GM21576 (cell line): ENCODE data around the gene CNN3.

ENCODE experiments used
- ATAC-seq: cut with Tn5 transposase; IDR thresholded peaks from one replicate; pipeline ENCODE4 v1.9.1; 2021; ENCODE audit warnings: mild to moderate bottlenecking, moderate library complexity; ENCODE audit not compliant: unreplicated experiment

CNN3 gene

DNA sequence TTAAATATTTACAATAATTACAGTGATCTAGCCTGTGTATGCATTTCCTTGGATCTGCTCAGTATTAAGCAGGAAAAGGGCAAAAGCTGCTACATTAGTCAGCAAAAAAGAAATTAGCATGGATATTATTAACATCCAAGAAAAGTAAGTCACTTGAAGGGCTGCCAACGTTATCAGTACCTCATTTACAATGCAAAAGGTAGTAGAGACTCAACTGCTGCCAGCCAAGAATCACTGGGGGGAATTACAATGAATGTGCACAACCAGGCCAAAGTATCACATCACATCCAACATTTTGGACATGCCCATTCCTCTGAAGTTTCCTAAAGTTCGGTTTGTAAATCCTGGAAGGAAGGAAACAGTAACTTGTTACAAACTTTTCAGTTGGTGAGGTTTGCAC lies 1.9 kb downstream of the CNN3 start:
- ATAC-seq = no peak

DNA sequence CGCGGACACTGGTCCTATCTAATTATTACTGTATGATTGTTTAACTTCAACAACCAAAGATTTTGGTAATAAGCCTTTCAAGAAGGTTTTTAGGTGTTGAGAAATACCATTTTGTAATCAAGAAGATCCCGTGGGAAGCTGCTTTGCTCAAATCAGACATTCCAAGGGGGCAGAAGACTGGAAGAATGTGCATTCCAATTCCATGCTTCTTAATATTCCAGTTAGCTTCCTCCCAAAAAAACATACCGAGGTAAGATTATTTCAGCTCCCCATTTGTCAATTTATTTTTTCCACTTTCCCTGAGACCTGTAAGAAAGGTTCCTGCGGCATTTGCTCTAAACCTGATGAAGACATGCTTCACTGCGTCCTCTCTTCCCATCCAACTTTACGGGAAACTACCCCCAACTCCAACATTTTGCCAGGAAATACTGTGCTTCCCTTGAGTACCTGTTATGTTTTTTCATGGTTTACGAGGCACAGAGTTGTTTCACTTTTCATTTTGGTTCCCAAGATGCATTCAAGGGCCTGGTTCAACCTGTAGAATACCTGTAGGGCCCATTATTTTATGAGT lies 4.1 kb downstream of the CNN3 start:
- no peak for ATAC-seq

DNA sequence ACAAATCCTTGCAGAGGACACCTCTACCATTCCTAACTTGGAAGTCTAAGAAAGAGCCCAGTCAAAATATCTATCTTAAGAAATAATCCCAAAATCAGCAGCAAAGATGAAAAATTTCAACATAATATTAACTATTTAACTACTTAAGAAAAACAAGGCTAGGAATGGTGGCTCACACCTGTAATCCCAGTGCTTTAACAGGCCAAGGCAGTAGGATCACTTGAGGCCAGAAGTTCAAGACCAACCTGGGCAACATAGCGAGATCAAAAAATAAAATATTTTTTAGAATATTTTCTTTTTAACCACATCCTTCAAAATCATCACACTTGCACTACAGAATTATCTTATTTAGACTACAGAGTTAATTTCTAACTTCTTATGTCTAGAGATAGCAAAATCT lies 4.9 kb downstream of the CNN3 start:
- no peak for ATAC-seq

DNA sequence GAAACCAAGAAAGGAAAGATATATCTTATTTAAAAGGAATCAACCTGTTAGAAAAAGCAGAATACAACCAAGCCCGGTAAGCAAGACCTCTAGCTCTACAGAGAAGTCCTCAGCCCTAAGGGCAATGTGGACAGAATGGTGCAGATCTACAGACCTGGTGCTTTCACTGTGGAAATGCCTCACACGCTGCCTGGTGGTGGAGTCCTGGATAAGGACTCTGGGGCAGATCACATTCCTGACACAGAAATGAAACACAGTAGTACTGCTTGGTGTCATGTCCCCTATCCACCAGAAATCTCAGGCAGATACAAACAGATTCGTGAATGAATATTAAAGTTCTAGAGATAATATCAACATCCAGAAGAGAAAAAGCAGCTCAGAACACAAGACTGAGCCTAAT lies 6.8 kb downstream of the CNN3 start:
- ATAC-seq = no peak

DNA sequence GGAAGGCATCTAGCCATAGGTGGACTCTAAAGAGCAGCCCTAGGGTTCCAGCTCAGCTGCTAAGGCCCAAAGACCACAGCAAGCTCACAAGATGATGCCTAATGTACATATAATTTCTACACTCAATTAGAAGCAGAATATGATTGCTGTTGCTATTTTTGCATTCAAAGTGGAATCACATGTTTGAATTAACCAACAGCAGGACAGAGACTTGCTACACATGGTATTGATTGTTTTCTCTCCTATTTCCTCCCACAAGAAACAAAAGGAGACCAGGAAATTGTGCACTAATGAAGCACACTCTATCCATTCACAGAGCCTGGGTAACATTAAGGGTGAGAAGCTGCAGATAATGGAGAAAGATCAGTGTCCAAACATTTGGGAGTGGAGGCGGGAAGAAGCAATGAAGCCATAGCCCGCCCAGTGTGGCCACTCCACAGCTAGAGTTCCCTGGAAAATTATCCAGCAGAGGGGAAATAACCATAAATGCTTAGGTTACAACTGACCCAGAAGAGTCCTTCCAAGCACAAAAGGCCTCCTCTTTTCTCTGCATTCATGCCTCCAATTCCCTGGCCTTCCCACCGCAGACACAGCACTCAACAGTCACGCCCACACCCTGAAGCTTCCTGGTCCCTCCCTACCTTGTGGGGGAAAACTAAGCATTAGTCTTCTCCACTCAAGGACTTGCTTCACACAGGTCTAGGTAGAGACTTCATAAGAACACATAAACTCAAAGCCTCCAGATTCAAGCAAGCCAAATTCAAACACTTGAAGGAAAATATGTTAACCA lies 7.5 kb downstream of the CNN3 start:
- no peak for ATAC-seq

DNA sequence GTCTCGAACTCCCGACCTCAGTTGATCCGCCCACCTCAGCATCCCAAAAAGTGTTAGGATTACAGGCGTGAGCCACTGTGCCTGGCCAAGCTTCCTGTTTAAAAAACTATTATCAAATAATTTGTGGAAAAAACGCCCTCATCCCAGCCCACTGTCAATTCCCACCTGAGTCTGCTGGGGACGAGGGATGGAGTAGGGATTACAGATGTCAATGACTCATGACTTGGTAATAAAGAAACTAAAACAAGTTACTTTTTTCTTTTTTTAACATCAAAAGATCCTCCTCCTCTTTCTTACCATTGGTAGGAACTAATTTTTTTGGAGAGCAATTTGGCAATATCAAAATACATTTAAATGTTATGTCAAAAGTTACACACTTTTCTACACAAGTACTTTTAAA lies 9.7 kb downstream of the CNN3 start:
- ATAC-seq = no peak

DNA sequence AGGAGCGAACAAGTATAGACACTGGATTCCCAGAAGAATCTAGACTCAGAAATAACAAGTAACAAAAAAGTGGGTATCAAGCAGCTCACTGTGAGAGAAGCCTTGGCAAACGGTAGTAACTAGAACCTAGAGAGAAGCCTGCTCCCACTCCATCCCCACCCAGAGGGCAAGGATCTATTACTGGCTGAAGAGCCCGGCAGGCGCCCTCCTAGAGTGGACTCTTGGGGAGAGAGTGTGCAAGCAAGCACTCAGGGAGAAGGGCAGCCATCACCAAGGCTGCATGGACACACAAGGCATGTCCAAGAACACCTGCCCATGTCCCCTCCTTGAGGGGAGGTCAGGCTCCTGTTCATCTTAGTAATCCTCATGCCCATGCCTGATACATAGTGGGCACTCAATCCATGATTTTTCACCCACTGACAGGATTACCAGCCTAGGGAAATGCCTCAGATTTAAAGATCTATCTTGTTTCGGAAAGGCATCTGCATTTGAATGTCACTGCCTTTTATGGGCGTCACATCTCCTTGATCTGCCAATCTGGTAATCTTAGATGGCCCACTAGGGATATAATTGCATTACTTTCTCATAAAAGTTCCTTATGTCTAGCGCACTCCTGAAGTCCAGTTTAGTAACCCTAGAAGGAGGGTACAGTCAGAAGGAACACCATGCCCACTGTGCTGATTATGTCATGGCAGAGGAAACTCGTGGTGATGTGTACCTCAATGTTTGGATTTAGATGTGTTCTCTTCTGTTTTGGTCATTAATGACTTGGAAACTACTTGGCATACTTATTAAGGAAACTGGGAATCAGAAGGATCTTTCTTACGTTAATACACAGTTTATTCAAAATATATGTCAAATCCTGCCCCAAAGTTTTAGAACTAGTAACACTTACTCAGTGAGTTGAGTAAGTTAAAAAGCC lies 14.4 kb downstream of the CNN3 start:
- ATAC-seq = no peak

DNA sequence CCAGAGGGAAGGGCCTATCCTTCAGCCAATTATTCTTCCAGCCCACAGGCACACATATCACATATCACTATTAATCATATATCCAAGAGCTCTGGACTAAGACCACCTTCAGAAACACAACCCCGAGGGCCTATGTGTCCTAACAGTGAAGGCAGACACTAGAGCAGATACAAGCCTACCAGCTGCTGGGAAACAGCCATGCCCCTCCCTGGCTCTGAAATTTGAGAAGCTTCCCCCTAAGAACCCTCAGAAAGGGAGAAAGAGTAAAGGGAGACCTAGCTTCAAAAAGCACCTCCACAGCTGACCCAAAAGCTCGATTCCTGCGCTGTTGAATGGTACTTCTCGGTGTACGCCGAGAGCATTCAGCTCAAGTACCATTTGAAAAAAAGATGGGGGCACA lies 17.4 kb downstream of the CNN3 start:
- ATAC-seq = no peak

DNA sequence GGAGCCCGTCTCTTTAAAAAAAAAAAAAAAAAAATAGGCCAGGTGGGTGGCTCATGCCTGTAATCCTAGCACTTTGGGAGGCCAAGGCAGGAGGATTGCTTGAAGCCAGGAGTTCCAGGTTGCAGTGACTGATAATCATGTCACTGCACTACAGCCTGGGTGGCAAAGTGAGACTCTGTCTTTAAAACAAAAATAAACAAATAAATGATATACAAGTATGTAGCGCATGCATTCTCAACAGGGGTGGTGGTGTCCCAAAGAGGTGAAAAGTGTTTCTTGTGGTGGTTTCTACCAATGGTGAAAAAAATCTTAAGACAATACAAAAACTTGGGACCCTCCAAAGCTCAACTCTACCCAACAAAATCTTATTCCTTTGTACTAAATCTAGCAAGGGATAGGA lies 17.9 kb downstream of the CNN3 start:
- ATAC-seq = no peak

DNA sequence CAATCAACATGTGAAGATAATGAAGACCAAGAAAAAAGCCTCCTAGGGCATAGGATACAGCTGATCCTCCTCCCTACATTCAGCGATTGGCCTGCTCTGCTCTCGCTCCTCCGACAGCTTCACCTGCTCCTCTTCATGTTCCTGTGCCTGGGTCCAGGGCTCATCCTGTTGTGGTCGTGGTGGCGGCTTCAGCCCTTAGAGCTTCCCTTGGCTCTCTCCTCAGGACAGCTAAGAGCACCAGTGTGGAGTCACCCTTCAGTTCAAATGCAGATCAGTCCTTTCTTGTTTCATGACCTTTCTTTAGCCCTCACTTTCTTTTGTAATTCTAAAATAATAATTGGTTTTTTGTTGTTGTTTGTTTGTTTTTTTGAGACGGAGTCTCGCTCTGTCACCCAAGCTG lies 18.7 kb downstream of the CNN3 start:
- no peak for ATAC-seq

DNA sequence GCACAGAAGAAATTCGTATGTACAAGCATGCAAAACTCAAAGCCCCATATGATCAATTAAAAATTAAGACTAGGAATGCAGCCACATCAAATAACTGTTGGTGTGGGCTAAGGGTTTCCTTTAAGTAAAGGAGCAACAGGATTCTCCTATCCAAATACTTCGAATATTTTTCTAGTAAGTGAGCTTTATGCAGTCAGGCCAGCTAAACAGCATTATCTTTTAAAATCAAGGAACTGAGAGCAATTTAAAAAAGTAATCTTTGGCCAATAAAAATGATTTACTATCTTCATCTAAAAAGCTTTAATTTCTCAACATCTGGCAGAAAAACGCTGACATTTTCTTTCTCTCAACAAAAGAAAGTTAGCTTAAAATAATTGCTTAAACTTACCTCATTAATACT lies 19.8 kb downstream of the CNN3 start:
- no peak for ATAC-seq

DNA sequence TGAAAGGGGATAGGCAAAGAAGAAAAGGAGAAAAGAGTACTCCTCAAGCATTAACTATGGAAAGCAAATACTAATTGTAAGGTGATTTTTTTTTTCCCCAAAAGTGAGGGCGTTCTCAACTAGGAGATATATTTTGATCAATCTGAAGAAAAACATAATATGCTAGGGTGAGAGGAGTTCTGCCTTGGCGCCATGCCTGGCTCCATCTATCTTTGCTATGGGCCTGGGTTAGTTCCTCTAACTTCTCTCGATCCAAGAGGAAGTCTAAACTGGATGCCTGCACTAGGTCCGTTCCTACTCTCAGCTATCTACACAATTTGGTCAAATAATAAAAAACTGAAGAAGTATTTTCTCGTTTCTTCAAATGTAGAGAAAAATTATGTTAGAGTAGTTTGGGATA lies 20.5 kb downstream of the CNN3 start:
- no peak for ATAC-seq

DNA sequence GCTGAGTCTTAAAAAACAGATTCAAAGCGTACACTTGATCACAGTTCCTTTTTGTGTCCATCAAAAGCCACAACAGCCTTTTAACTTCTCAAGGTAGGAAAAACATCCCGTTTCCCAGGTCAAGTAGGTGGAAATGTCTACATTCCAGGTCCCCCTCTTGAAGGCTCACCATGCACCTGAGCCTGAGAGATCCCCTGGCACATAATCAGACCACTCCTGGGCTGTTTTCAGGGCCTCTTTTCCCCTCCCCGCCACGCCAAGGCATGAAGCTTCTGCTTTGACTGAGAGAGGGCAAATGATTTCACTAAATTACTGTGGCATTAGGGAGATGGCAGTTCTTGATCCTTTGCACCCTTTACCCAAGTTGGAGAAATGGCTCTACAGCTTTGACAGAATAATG lies 21.7 kb downstream of the CNN3 start:
- ATAC-seq = no peak

DNA sequence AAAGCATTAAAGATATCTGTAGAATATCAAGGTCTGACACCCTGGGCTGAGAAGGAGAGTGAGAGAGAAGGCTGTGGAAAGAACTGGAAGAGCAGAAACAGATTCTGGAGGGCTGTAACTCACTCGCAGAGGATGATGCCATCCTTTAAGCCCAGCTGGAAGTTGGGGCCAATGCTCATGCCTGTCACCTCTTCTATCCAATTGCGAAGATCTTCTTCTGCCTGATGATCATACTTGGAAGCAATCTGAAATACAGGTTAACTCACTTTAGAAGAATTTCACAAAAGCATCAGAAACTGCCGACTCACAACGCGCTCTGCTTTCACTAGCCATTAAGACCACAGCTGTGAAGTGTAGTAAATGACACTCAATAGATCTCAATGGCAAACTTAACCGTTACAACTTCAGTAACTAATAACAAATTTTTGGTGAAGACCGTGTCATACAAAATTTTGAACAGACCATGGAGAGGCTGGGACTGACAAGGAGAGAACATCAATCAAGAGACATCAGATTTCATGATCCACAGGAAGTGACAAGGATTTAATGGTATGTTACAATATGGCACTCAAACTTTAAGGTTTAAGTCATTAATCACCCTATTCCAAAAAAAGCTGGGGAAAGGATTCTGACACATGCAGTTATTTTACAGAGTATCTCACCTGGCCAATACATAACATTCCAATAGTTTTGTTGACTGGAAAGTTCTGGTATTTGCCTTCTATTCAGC lies 23.5 kb downstream of the CNN3 start:
- ATAC-seq = no peak

DNA sequence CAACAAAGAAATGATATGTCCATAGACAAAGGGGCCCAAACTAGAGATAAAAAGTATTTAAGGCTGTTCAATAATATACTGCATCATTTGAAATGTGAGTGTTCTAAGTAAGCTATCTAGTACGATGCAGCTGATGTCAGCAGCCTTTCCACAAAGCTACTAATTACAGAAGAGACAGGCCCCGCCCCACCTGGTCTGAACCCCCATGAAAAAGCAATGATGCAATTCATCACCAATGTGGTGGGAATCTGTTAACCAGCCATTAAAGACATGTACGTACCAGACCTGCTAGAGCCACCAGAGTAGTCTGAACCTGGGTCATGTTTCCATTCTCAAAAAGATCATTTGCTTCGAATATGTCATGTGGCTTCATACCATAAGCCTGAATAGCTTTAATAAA lies 25.1 kb downstream of the CNN3 start:
- no peak for ATAC-seq

DNA sequence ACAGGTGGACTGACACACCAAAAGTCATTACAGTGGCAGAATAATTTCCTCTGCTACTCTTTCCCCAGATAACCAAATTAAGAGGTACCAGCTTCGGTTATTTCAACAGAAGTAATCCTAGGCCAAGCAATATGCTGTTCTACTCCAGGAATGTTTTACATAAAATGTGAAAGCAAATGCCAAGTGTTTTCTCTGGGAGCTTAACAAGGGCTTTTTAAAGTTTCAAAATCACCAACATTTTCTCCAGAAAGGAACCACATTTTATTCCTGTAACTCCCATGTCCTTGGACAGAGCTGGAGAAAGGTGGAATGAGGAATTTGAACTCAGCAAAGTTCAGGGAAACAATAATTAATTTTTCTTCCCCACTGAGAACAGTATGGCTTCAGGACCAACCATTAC lies 27.2 kb downstream of the CNN3 start:
- no peak for ATAC-seq

DNA sequence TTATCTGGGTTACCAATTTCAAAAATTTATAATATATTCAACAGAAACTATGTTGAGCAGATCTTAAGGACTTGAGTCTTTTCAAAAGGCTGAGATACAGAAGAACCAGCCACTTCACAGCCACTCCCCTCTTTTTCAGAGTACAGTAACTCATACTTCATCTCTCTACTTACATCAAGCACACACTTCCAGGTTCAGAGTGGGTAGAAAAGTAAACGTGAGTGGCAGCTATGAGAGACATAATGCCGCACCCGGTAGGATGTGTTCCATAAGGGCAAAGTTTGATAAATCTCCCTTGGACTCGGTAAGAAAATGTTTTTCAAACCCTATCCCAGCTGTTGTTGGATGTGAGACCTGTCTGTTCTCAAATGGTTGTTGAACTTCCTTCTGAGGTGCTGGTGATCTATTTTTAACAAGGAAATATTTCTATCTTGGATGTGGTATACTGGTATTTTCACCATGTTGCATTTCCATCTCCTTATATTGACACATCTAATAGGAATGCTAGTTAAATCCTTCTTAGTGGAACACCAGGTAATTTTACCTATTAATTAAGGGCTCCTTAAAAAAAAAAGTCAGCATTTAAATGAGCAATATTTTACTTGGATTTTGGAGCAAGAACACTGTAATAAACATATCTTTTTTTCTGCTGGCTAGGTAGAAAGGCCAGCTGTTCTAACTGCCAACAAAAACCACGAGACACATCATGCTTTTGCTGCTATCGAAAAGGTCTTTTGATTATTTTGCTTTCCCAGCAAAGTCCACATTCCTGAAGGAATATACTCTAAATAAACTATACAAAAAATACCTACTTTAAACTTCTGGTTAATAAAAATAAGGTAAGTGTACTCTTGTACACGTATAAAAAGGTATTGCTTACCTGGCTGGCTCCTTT lies 28.2 kb downstream of the CNN3 start:
- no peak for ATAC-seq

DNA sequence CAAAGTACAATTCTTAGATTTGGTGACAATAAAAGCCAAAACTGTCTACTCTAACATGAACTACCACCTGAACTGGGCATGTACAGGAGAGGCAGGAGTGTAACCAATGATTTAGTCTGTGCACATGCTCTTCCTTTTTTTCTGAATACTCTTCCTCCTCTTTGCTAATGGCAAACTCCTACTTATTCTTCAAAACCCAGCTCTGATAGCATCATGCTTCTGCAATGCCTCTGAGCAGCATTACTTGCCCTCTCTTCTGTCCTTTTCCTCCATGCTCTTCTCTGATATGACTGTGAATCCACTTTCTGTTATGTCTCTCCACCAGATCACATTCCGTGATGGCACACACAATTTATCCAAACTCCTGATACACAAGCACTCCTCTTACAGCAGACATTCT lies 31.4 kb downstream of the CNN3 start:
- no peak for ATAC-seq

DNA sequence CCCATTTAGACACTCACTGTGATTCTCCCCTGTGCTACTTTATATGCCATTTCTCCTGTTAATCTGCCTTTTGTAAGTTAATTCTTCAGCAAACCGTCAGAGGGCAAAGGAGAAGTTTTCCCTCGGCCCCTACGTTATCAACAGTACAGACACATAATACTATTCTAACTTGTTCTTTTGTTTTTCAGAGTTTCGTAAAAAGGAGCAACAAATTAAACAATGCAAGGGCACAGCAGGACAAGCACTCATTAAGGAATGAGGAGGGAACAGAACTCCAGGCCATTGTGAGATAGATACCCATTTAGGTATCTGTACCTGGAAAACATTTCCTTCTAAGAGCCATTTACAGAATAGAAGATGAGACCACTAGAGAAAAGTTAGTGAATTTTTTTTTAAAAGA lies 32.3 kb downstream of the CNN3 start:
- no peak for ATAC-seq

DNA sequence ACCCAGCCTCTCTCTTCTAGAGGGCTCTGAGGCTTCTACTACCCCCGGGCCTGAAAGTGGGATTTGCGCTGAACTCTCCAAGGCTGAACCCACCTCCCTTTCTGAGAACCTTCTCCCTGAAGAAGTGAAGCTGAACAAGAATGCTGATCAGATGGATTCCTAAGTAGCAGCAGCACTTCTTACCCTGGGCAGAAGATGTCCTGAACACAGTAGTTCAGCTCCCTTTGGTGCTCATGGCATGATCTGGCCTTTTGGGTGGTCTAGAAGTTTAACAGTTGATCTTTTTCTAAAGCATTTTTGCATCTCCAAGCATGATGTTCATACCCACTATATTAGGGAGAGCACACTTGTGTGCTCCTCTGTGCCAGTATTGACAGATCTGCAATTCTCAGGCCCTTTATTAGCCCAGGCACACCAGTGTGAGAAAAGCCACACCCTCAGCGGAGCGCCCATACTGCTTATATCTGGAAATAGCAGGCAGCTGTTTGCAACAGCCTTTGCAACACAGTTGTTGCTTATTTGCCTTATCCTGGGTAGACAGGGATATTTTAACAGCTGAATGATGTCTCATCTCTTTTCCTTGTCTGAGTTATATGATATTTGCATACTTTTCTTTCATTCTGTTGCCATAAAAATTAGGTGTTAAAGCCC lies 34.2 kb downstream of the CNN3 start:
- ATAC-seq = no peak
